GM12864 (cell line): ENCODE results near the gene RPL28.
A peak's percentile ranks its signal among the peaks of the same experiment; 100 is the strongest.
"Not testable (repeated sequence)": the region's sequence is repeated elsewhere in the genome, so short reads cannot be mapped to it uniquely, and the experiment has no call there.

Experiments used
- DNase-seq: peaks from one replicate; pipeline ENCODE4 v3.0.0-alpha.2; 2011; ENCODE audit warnings: low read depth
- H3K4me3 ChIP-seq: 2 replicates; pipeline ENCODE4 v1.5.1; 2011; ENCODE audit warnings: mild to moderate bottlenecking, low read depth, low read length, control low read depth
- CTCF ChIP-seq: IDR thresholded peaks from 2 replicates; pipeline ENCODE4 v1.5.1; 2011; ENCODE audit warnings: low read depth, mild to moderate bottlenecking, moderate library complexity, low read length, control low read depth, inconsistent platforms; ENCODE audit errors: missing control alignments

RPL28 gene

GRCh38 chr19:55410168-55410567 lies 24.4 kb downstream of the RPL28 start:
- DNase-seq = no peak
- no peak overlapping the region for H3K4me3 ChIP-seq
- TF ChIP-seq CTCF = no peak

GRCh38 chr19:55418185-55418584 lies 32.5 kb downstream of the RPL28 start:
- TF ChIP-seq CTCF = peak; percentile 73
- DNase-seq = peak; percentile 40

GRCh38 chr19:55419103-55419502 lies 33.4 kb downstream of the RPL28 start:
- TF ChIP-seq CTCF = no peak
- no peak overlapping the region for H3K4me3 ChIP-seq
- no peak for DNase-seq

More at GRCh38 chr19:55418185-55418584, 32.5 kb downstream of the RPL28 start:
- no peak overlapping the region for H3K4me3 ChIP-seq

- DNase-seq = no peak
- H3K4me3 ChIP-seq = no peak overlapping the region
- TF ChIP-seq CTCF = no peak
Measured at GRCh38 chr19:55419624-55420236, 34.0 kb downstream of the RPL28 start.

GRCh38 chr19:55421281-55421680 lies 35.5 kb downstream of the RPL28 start:
- not testable (repeated sequence) for DNase-seq, H3K4me3 ChIP-seq

- no peak for TF ChIP-seq CTCF
- no peak overlapping the region for H3K4me3 ChIP-seq
- no peak for DNase-seq
Measured at GRCh38 chr19:55423225-55424005, 37.7 kb downstream of the RPL28 start.

- DNase-seq = no peak
- no peak overlapping the region for H3K4me3 ChIP-seq
- TF ChIP-seq CTCF = no peak
Measured at GRCh38 chr19:55424518-55424917, 38.8 kb downstream of the RPL28 start.
